ENCODE results near the gene MICAL3. TPM values are rescaled to one million over a fixed set of nuclear protein-coding genes. Genes with fewer than 3 reads are reported as not detected.

The MICAL3 gene
- total and polyA plus RNA-seq, 9 of the 15 experiments (the other 6 are each of a cell fraction or from before 2014, with no cell fraction given) = 0.53 to 32.1 (median 12.3) TPM

- TF ChIP-seq UBTF (IDR thresholded peaks at IDR 0.05; ENCODE audit: borderline replicate concordance in 1 of 2, low read depth in 2 of 2, low read length in 2 of 2) (no peak), MITF (IDR thresholded peaks at IDR 0.05) (no peak)
Measured at GRCh38 chr22:17787716-17788330, 236.5 kb downstream of the MICAL3 start (continued).

GRCh38 chr22:17787241-17787640, 237.1 kb downstream of the MICAL3 start:
- Histone ChIP-seq H3K4me3 (no peak overlapping the region), H3K27me3 (ENCODE audit: control insufficient read depth in 2 of 2, insufficient read depth in 2 of 2, low read length in 2 of 2) (no peaks in the 10 kb centered on the region; a peak in 1 of 5 replicates), H3K36me3 (ENCODE audit: control insufficient read depth, insufficient read depth, low read length) (no peaks in the 10 kb centered on the region; the same call in 2 of the 3 replicates), H3K9me1 (ENCODE audit: control insufficient read depth, insufficient read depth, low read length) (peaks cover 3% of the 10 kb centered on the region), H2AFZ (ENCODE audit: low read depth, low read length) (peak overlapping the region; percentile 80), H3K79me2 (ENCODE audit: control insufficient read depth, insufficient read depth, low read length) (no peaks in the 10 kb centered on the region), H4K20me1 (replicated peaks; ENCODE audit: control insufficient read depth, insufficient read depth, low read length) (peaks cover 6% of the 10 kb centered on the region; the same call in 1 of the 2 replicates), H3K4me2 (ENCODE audit: insufficient read depth, low read length) (peak overlapping the region; percentile 75), H3K27ac (ENCODE audit: extremely low read depth, low read depth, low read length) (peak overlapping the region; percentile 77), H3K9me3 (replicated peaks; ENCODE audit: control insufficient read depth, insufficient read depth, low read depth, low read length) (no peaks in the 10 kb centered on the region), H3K9ac (ENCODE audit: insufficient read depth in 1 of 2, low read depth in 2 of 2, low read length in 2 of 2) (peak overlapping the region; percentile 48 to 77), H3K4me1 (replicated peaks in 1 of 2; ENCODE audit: control insufficient read depth in 2 of 2, insufficient read depth in 2 of 2, low read length in 2 of 2) (peaks cover 30 to 58% of the 10 kb centered on the region in 2 experiments; a peak in 4 of 5 replicates)
- in situ Hi-C loops (cut with MboI) (no loop called here), intact Hi-C loops (cut with micrococcal nuclease) (loop anchor here (2.0 to 5.0 kb wide), 3 partner anchors 150 to 290 kb away; partner anchors contain the start of genes BCL2L13 and PEX26)
- FAIRE-seq (no peak), ATAC-seq (peak; percentile 6), DNase-seq (ENCODE audit: extremely low read depth in 1 of 4, low spot score in 3 of 4) (no peak)
- CTCF ChIA-PET (ENCODE audit: low intra/inter-chr PET ratio) = interaction anchor here (3.3 kb wide), 1 partner anchor 44 kb away, joined by 23 read pairs; no protein-coding TSS in a partner anchor
- POLR2A ChIA-PET = interaction anchor here (0.6 to 6.0 kb wide), 6 partner anchors 9 to 369 kb away, joined by 3 to 54 read pairs (median 3); partner anchors contain the start of gene BID
- BruUV-seq (replicated peaks) = no TSS peak
- 60% methylated on average over 8 of the region's 8 CpGs for WGBS (ENCODE audit: insufficient coverage, low coverage, missing lambda C conversion rate)
- TF ChIP-seq BRD9 (IDR thresholded peaks at IDR 0.05; ENCODE audit: low read depth, partially characterized antibody) (no peak), MAX (CRISPR knock-in tag; IDR thresholded peaks at IDR 0.05) (0 out of 2 replicates have a peak, but pooled peaks have one; percentile 25), ZSCAN29 (IDR thresholded peaks at IDR 0.05) (no peak), FOXP1 (CRISPR knock-in tag; IDR thresholded peaks at IDR 0.05) (0 out of 2 replicates have a peak, but pooled peaks have one; percentile 25), CLOCK (CRISPR knock-in tag; IDR thresholded peaks at IDR 0.05; ENCODE audit: borderline replicate concordance) (no peak)

Data from K562 (cell line).